ENCODE data around the gene SPOCK1.

Gene SPOCK1

DNA sequence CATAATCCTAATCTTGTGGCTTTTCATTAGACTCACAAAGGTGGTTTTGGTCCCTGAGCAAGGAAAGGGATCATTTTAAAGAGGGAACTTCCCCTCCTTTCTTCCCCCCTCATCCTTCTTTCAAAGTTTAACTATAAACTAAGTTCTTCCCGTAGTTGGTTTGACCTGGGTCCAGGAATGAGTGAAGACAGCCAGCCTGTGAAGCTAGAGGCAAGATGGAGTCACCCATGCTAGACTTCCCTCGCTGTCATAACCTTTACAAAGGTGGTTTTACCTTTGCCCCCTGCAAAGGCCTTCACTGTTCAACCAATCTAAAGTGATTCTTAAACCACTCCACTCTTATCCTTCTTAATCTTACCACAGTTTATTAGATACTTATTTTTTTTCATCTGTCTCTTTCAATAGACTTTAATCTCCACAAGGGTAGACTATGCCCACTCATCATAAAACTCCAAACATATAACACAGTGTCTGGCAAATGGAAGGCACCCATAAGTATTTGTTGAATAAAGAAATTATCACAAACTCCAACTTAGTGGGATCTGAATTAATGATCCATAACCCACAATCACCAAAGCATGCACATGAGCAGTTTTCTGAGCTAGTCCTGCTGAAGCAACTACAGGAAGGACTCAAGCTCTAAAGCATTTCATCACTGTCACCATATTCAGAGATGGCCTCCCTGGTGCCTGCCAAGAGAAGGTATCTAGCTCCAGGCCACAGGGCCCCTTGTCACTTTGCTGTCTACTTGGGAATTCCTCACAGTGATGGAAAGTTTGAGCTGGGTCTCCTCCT, 369.0 kb downstream of the SPOCK1 start:
- TF ChIP-seq, protein P1, sequence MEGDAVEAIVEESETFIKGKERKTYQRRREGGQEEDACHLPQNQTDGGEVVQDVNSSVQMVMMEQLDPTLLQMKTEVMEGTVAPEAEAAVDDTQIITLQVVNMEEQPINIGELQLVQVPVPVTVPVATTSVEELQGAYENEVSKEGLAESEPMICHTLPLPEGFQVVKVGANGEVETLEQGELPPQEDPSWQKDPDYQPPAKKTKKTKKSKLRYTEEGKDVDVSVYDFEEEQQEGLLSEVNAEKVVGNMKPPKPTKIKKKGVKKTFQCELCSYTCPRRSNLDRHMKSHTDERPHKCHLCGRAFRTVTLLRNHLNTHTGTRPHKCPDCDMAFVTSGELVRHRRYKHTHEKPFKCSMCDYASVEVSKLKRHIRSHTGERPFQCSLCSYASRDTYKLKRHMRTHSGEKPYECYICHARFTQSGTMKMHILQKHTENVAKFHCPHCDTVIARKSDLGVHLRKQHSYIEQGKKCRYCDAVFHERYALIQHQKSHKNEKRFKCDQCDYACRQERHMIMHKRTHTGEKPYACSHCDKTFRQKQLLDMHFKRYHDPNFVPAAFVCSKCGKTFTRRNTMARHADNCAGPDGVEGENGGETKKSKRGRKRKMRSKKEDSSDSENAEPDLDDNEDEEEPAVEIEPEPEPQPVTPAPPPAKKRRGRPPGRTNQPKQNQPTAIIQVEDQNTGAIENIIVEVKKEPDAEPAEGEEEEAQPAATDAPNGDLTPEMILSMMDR (IDR thresholded peaks at IDR 0.05; ENCODE audit: unreplicated experiment in 3 of 3), result no peak
- peaks cover 4% of the 10 kb centered on the region for H3K9me3 Mint-ChIP-seq
- peaks cover 9% of the 10 kb centered on the region for H3K27me3 Mint-ChIP-seq (ENCODE audit: low read depth)
- H3K36me3 Mint-ChIP-seq (ENCODE audit: low read depth), result peaks cover 3% of the 10 kb centered on the region
- no peak overlapping the region for H3K4me3 Mint-ChIP-seq
- no peaks in the 10 kb centered on the region for H3K4me1 Mint-ChIP-seq
- H3K27ac Mint-ChIP-seq, result no peak overlapping the region

- Mint-ChIP-seq H3K4me1 (no peaks in the 10 kb centered on the region), H3K36me3 (ENCODE audit: low read depth) (peaks cover 3% of the 10 kb centered on the region), H3K4me3 (no peak overlapping the region), H3K27ac (no peak overlapping the region), H3K27me3 (ENCODE audit: low read depth) (peaks cover 4% of the 10 kb centered on the region), H3K9me3 (peaks cover 4% of the 10 kb centered on the region)
- TF ChIP-seq, protein P1 (IDR thresholded peaks at IDR 0.05; ENCODE audit: unreplicated experiment in 3 of 3), result no peak
These were observed 371.1 kb downstream of the SPOCK1 start for GRCh38 chr5:137128012-137128411.

GRCh38 chr5:137126829-137127228, 372.3 kb downstream of the SPOCK1 start:
- H3K4me3 Mint-ChIP-seq, result no peak overlapping the region
- peaks cover 3% of the 10 kb centered on the region for H3K36me3 Mint-ChIP-seq (ENCODE audit: low read depth)
- no peak overlapping the region for H3K27ac Mint-ChIP-seq
- TF ChIP-seq, protein P1 (IDR thresholded peaks at IDR 0.05; ENCODE audit: unreplicated experiment in 3 of 3), result no peak
- peaks cover 4% of the 10 kb centered on the region for H3K9me3 Mint-ChIP-seq
- H3K27me3 Mint-ChIP-seq (ENCODE audit: low read depth), result peaks cover 4% of the 10 kb centered on the region
- no peaks in the 10 kb centered on the region for H3K4me1 Mint-ChIP-seq

DNA sequence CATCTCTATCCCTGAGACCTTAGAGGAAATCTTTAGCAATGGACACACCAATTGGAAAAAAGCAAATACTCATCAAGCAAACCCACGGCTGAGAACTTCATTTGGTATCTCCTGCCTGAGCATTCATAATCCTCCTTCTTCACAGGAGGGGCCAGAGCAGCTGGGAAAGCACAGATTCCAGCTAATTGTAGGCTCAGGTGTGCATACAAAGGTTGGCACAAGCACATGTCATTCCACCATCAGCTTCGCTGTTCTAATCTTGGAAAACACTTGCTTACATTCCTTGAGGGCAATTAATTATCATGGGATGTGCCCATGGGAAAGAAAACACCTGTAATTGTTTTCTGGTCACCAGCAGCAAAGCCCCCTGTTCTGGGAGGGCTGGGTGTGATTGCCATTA, 376.6 kb downstream of the SPOCK1 start:
- Mint-ChIP-seq H3K4me3 (no peak overlapping the region), H3K27me3 (ENCODE audit: low read depth) (no peaks in the 10 kb centered on the region), H3K9me3 (no peaks in the 10 kb centered on the region), H3K4me1 (no peaks in the 10 kb centered on the region), H3K36me3 (ENCODE audit: low read depth) (no peaks in the 10 kb centered on the region), H3K27ac (no peak overlapping the region)
- TF ChIP-seq, protein P1 (IDR thresholded peaks at IDR 0.05; ENCODE audit: unreplicated experiment in 3 of 3), result no peak

GRCh38 chr5:137122075-137122474, 377.1 kb downstream of the SPOCK1 start:
- Mint-ChIP-seq H3K4me3 (no peak overlapping the region), H3K27ac (no peak overlapping the region), H3K4me1 (no peaks in the 10 kb centered on the region), H3K36me3 (ENCODE audit: low read depth) (no peaks in the 10 kb centered on the region), H3K9me3 (no peaks in the 10 kb centered on the region), H3K27me3 (ENCODE audit: low read depth) (no peaks in the 10 kb centered on the region)
- TF ChIP-seq, protein P1 (IDR thresholded peaks at IDR 0.05; ENCODE audit: unreplicated experiment in 3 of 3), result no peak

- TF ChIP-seq, protein P1 (IDR thresholded peaks at IDR 0.05; ENCODE audit: unreplicated experiment in 3 of 3), result no peak
- H3K4me1 Mint-ChIP-seq, result peaks cover 6% of the 10 kb centered on the region
- H3K27ac Mint-ChIP-seq, result no peak overlapping the region
- peaks cover 4% of the 10 kb centered on the region for H3K27me3 Mint-ChIP-seq (ENCODE audit: low read depth)
- no peaks in the 10 kb centered on the region for H3K36me3 Mint-ChIP-seq (ENCODE audit: low read depth)
- H3K9me3 Mint-ChIP-seq, result no peaks in the 10 kb centered on the region
- no peak overlapping the region for H3K4me3 Mint-ChIP-seq
These were observed 379.8 kb downstream of the SPOCK1 start for GRCh38 chr5:137119321-137119720.
